Adipocyte (in vitro differentiated cells): ENCODE data around the gene MTTP.

Experiments used
- DNase-seq: peaks from one replicate; pipeline ENCODE4 v3.0.0-alpha.2; 2015; ENCODE audit warnings: low read depth
- H3K27me3 ChIP-seq: replicated peaks from 2 replicates; pipeline ENCODE4 v1.7.0; 2013; ENCODE audit warnings: mild to moderate bottlenecking, low read length, moderate library complexity; ENCODE audit not compliant: control insufficient read depth, insufficient read depth
- H3K36me3 ChIP-seq: 2 replicates; pipeline ENCODE4 v1.7.0; 2013; ENCODE audit warnings: low read length, mild to moderate bottlenecking, moderate library complexity; ENCODE audit not compliant: control insufficient read depth, insufficient read depth, severe bottlenecking
- H3K4me1 ChIP-seq: 2 replicates; pipeline ENCODE4 v1.7.0; 2013; ENCODE audit warnings: mild to moderate bottlenecking, low read length, moderate library complexity; ENCODE audit not compliant: control insufficient read depth, insufficient read depth
- H3K4me3 ChIP-seq: 2 replicates; pipeline ENCODE4 v1.7.0; 2013; ENCODE audit warnings: mild to moderate bottlenecking, low read length, moderate library complexity
- H3K9ac ChIP-seq: 2 replicates; pipeline ENCODE4 v1.7.0; 2013; ENCODE audit warnings: mild to moderate bottlenecking, low read length, moderate library complexity
- H3K9me3 ChIP-seq: 2 replicates; pipeline ENCODE4 v1.7.0; 2013; ENCODE audit warnings: mild to moderate bottlenecking, low read length, moderate library complexity; ENCODE audit not compliant: control insufficient read depth

Gene MTTP

DNA sequence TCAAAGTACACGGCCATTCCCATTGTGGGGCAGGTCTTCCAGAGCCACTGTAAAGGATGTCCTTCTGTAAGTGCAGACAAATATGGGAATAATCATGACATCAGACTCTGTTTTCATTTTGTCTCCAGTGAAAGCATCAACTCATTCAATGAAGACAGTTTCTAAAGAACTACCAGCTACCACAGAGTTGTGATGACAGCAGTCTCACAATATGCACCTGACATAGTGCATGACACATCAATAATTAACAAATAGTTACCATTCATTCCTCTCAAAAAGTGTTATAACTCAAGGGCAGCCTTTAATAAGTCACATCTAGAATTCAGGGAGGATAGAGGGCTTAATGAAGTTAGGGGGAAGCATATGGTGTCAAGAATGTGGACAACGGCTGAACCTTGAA is 20.2 kb downstream of the MTTP start:
- Histone ChIP-seq H3K4me3 (no peak overlapping the region), H3K4me1 (no peaks in the 10 kb centered on the region), H3K27me3 (no peaks in the 10 kb centered on the region), H3K9ac (no peak overlapping the region), H3K36me3 (no peaks in the 10 kb centered on the region), H3K9me3 (no peaks in the 10 kb centered on the region)
- DNase-seq, result no peak

DNA sequence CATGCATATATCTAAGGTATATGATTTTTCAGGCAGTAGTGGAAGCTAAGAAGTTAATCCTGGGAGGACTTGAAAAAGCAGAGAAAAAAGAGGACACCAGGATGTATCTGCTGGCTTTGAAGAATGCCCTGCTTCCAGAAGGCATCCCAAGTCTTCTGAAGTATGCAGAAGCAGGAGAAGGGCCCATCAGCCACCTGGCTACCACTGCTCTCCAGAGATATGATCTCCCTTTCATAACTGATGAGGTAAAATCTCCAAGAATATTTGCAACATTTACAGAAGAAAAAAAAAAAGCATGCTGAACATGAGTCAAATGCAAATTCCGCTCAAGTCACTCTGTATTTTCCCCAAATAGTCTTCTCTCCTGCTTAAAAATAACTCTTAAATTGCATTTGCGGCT is 32.1 kb downstream of the MTTP start:
- Histone ChIP-seq H3K27me3 (no peaks in the 10 kb centered on the region), H3K36me3 (no peaks in the 10 kb centered on the region), H3K4me3 (no peak overlapping the region), H3K9ac (no peak overlapping the region), H3K4me1 (peaks cover 10% of the 10 kb centered on the region), H3K9me3 (no peaks in the 10 kb centered on the region)
- DNase-seq, result no peak

DNA sequence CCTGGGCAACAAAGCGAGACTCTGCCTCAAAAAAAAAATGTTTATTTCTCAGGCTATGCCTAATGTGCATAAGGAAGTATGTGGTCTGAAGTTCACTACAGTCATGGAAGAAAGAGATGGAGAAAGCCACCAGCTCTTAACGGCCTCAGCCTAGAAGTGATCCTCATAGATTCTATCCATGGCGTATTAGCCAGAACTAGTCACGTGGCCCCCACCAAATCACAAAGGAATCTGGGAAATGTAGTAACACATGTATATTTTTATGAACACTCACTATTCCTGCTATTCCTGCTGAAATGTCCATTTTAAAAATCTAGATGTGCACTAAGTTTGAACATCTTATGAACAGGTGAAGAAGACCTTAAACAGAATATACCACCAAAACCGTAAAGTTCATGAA is 33.8 kb downstream of the MTTP start:
- H3K27me3 ChIP-seq, result peaks cover 7% of the 10 kb centered on the region
- peaks cover 10% of the 10 kb centered on the region for H3K4me1 ChIP-seq
- H3K9ac ChIP-seq, result no peak overlapping the region
- H3K9me3 ChIP-seq, result no peaks in the 10 kb centered on the region
- no peaks in the 10 kb centered on the region for H3K36me3 ChIP-seq
- DNase-seq, result no peak
- no peak overlapping the region for H3K4me3 ChIP-seq

DNA sequence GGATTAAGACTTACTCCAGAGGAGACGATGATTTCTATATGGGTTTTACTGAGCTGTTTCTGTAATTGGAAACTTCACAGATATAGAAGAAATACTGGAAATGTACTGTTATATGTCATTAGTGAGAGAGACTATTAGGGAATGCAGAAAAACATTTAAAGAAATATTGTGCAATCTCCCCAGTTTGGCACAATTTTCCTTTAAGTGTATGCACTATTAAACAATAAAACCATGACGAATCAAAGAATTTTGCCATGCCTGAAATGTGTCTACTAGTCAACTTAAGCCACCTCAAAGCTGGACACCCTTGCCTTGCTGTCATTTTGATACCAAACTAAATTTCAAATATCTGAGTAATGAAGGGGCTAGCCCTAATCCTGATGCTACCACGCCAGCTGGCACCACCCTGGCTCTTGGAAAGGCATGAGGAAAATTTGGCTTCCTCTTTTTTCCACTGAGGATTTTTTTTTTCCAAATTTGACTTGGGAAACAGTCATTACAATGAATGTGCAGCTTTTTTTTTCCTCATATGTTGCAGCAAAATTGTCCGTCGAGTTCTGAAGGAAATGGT is 36.1 kb downstream of the MTTP start:
- no peaks in the 10 kb centered on the region for H3K9me3 ChIP-seq
- DNase-seq, result peak; percentile 35
- H3K27me3 ChIP-seq, result peaks cover 10% of the 10 kb centered on the region
- peaks cover 10% of the 10 kb centered on the region for H3K4me1 ChIP-seq
- H3K36me3 ChIP-seq, result no peaks in the 10 kb centered on the region
- peak overlapping the region; percentile 48 for H3K4me3 ChIP-seq
- H3K9ac ChIP-seq, result no peak overlapping the region

GRCh38 chr4:99612281-99612680 is 37.7 kb downstream of the MTTP start:
- H3K27me3 ChIP-seq, result peaks cover 10% of the 10 kb centered on the region
- no peak overlapping the region for H3K4me3 ChIP-seq
- peaks cover 10% of the 10 kb centered on the region for H3K4me1 ChIP-seq
- H3K9ac ChIP-seq, result no peak overlapping the region
- no peak for DNase-seq
- no peaks in the 10 kb centered on the region for H3K9me3 ChIP-seq
- H3K36me3 ChIP-seq, result no peaks in the 10 kb centered on the region

DNA sequence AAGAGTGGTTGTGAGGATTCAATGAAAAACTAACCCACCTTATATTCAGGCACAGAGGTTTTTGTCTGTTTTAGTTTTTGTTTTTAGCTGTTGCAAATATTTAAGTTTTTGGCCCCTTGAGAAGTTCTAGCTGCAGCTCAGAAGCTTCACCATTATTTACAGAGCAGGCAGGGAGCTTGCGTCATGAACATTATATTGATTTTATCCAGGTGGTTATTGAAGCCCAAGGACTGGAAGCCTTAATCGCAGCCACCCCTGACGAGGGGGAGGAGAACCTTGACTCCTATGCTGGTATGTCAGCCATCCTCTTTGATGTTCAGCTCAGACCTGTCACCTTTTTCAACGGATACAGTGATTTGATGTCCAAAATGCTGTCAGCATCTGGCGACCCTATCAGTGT is 38.1 kb downstream of the MTTP start:
- Histone ChIP-seq H3K36me3 (no peaks in the 10 kb centered on the region), H3K9ac (no peak overlapping the region), H3K4me1 (peaks cover 10% of the 10 kb centered on the region), H3K9me3 (no peaks in the 10 kb centered on the region), H3K4me3 (no peak overlapping the region), H3K27me3 (peaks cover 10% of the 10 kb centered on the region)
- DNase-seq, result no peak

- peaks cover 10% of the 10 kb centered on the region for H3K4me1 ChIP-seq
- H3K36me3 ChIP-seq, result no peaks in the 10 kb centered on the region
These were observed 39.9 kb downstream of the MTTP start for GRCh38 chr4:99614491-99614890.

DNA sequence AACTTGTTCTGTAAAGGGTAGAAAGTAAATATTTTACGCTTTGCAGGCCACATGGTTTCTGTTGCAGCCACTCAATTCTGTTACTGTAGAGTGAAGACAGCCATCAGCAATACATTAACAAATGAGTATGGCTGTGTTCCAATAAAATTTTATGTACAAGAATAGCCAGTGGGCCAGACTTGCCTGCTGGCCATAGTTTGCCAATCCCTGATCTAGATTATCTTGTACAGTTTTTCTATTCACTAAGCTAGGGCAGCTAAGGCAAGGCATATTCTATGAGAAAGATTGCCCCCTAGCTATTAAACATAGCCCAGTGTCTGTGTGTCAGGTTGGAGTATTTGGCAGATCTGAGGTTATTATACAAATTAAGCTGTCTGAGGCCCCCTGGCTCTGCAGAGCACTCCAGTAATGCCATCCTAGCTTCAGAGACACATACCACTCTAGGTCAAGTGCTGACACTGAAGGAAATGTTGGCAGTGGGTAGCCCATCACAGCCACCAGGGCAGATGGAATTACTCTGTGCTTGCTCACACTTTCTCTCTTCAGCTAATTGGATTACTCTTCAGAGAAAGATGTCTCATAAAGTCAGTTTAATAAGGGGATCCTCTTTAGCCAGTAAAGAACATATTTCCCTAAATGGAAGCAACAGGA is 40.7 kb downstream of the MTTP start:
- Histone ChIP-seq H3K36me3 (no peaks in the 10 kb centered on the region), H3K4me3 (no peak overlapping the region), H3K27me3 (peaks cover 10% of the 10 kb centered on the region), H3K9ac (no peak overlapping the region), H3K9me3 (no peaks in the 10 kb centered on the region), H3K4me1 (peaks cover 10% of the 10 kb centered on the region)
- no peak for DNase-seq

More at GRCh38 chr4:99614491-99614890, 39.9 kb downstream of the MTTP start:
- Histone ChIP-seq H3K9me3 (no peaks in the 10 kb centered on the region), H3K4me3 (no peak overlapping the region), H3K27me3 (peaks cover 10% of the 10 kb centered on the region), H3K9ac (no peak overlapping the region)
- DNase-seq, result no peak

DNA sequence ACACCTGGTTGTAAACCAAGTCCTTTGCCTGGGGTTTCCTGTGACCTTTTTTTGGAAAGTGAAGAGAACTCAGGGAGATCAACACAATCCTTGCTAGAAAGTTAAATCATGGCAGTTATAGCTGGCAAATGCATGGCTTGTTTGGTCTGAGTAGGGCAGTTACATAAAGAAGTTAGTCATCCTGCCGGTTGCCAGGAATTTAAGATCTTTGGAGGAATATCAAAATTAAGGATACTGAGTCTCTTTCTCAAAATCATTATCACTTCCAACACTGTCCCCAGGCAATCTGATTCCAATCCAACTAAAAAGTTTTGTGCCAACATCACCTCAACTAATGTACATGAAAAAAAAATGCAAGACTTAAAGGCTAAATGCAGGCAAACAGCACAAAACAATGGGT is 42.8 kb downstream of the MTTP start:
- Histone ChIP-seq H3K9ac (no peak overlapping the region), H3K4me1 (peaks cover 4% of the 10 kb centered on the region), H3K4me3 (no peak overlapping the region), H3K27me3 (peaks cover 10% of the 10 kb centered on the region), H3K9me3 (no peaks in the 10 kb centered on the region), H3K36me3 (no peaks in the 10 kb centered on the region)
- no peak for DNase-seq

- DNase-seq, result no peak
These were observed 47.7 kb downstream of the MTTP start for GRCh38 chr4:99622341-99622740.

DNA sequence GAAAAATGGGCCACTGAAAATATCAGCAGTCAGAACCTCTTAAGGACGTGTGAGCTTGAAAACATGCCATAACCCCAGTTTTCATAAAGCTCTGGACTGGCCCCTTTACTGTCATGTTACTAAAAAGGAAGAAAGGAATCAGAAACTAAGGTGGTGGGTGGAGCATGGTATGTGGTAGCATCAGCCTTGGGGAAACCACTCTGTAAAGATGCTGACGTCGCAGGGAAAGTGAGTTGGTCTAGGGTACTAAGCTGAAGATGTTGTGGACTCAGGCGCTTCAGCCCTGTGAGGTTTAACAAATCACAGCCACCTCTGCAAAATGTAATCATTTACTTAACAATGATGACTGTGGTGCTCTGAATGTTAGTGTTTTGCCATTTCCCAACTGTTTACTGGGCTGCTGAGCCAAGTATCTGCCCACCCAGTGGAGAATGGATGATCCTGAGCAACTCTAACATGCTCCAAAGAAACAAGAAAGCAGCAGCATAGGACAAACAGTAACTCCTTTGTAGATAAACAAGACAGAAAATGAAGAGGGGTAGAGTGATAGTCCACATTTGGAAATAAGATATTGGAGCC is 49.6 kb downstream of the MTTP start:
- no peak overlapping the region for H3K9ac ChIP-seq
- DNase-seq, result no peak
- no peaks in the 10 kb centered on the region for H3K36me3 ChIP-seq
- no peaks in the 10 kb centered on the region for H3K9me3 ChIP-seq
- H3K27me3 ChIP-seq, result peaks cover 2% of the 10 kb centered on the region
- H3K4me3 ChIP-seq, result no peak overlapping the region
- H3K4me1 ChIP-seq, result peaks cover 9% of the 10 kb centered on the region

More at GRCh38 chr4:99622341-99622740, 47.7 kb downstream of the MTTP start:
- peaks cover 9% of the 10 kb centered on the region for H3K4me1 ChIP-seq
- no peaks in the 10 kb centered on the region for H3K27me3 ChIP-seq
- H3K4me3 ChIP-seq, result no peak overlapping the region
- H3K9me3 ChIP-seq, result no peaks in the 10 kb centered on the region
- H3K36me3 ChIP-seq, result no peaks in the 10 kb centered on the region
- H3K9ac ChIP-seq, result no peak overlapping the region
